GM21423 (cell line): Measurements from ENCODE around the gene MGLL.
"Not testable (repeated sequence)": the region's sequence is repeated elsewhere in the genome, so short reads cannot be mapped to it uniquely, and the experiment has no call there.

ENCODE experiments used
- ATAC-seq: cut with Tn5 transposase; IDR thresholded peaks from one replicate; pipeline ENCODE4 v1.9.1; 2021; ENCODE audit warnings: mild to moderate bottlenecking, moderate library complexity; ENCODE audit not compliant: unreplicated experiment

Gene MGLL

DNA sequence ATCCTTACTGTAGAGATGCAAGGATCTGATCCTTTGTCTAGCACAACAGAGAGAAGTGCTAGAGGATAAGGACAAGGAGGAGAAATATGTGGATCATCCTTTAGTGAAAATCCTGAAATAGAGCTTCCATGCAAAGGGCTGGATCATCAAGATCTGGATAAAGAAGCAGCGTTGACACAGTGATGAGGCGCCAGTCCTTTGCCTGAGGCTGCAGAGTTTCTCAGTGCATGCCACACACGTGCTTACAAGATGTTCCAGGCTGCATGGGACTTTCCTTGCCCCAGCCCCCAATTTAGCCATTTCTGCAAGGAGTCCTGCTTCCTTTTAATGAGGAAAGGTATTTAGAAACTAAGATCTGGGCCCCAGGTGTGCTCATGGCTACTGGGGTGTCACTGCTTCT is 156.7 kb downstream of the MGLL start:
- no peak for ATAC-seq

DNA sequence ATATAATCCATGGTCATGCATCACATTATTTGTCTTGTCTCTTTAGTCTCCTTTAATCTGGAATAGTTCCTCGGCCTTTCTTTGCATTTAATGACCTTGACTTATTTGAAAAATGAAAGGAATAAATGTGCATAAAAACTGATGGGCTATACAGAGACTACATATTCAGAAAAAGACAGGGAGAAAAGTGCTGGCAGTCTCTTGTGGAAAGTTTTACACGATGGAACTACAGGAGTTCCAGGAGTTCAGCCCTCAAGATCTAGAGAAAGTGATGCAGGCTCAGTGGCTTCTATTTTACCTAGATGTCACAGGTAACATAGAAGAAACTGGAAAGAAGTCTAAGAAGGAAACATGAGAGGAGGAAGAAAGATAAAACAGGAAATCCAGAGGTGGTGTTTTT is 157.2 kb downstream of the MGLL start:
- ATAC-seq, result no peak

DNA sequence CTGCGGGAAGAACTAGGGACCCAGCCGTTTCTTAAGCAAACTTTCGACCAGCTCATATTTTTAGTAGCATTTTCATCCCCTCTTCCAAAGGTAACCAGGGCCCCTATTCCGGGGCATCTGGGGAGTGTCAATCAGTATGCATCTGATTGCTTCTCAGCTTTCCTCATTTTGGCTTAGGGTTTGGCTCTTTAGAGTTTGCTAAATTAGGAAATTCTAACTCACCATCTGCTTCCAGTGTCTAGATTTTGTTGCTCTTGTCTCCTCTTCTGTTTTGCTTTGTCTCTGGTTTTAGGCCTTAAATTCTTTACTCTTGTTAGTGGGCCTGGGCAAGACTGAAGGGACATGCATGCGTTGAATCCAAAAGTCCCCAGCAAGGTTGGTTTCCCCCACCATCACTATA is 159.2 kb downstream of the MGLL start:
- no peak for ATAC-seq

DNA sequence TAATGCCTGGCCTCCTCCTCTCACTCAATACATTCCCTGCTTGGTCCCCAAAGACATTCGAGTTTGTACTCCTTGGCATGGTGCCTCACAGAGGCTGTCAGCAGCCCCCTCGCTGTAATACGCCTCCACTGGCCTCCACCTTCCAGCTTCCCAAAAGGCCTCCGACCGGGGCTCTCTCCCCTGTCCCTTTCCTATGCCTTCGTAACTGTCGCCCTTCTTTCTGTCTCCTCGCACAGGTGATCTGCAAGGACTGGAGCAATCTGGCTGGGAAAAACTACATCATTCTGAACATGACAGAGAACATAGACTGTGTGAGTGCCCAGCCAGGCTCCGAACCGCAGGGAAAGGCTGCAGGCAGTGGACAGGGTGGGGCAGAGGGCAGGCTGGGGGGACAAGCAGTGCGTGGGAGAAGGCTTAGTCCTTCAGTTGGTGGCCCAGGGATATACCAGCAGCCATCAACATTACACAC is 160.3 kb downstream of the MGLL start:
- no peak for ATAC-seq

DNA sequence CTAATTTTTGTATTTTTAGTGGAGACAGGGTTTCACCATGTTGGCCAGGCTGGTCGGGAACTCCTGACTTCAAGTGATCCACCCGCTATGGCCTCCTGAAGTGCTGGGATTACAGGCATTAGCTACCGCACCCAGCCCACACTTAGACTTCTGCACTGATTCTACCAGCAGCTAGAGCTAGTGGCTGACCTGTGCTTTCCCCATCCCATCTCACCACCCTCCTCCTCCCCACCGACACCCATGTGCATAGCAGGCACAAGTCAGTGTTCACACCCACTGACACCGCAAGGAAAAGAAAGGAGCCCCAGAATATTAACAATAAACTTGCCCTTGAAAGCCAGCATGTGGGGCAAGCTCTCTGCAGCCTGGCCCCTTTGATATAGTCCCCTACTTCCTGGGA is 160.7 kb downstream of the MGLL start:
- no peak for ATAC-seq

DNA sequence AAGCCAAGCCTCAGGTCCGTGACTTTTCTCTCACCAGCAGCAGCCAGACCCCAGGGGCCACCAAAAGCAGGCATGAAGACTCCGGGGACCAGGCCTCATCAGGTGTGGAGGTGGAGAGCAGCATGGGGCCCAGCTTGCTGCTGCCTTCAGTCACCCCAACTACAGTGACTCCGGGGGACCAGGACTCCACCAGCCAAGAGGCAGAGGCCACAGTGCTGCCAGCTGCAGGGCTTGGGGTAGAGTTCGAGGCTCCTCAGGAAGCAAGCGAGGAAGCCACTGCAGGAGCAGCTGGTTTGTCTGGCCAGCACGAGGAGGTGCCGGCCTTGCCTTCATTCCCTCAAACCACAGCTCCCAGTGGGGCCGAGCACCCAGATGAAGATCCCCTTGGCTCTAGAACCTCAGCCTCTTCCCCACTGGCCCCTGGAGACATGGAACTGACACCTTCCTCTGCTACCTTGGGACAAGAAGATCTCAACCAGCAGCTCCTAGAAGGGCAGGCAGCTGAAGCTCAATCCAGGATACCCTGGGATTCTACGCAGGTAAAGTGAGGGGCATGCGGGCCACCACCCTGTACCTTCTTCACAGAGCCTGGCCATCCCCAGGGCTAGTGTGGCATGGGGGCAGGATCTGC is 161.6 kb downstream of the MGLL start:
- ATAC-seq, result no peak

DNA sequence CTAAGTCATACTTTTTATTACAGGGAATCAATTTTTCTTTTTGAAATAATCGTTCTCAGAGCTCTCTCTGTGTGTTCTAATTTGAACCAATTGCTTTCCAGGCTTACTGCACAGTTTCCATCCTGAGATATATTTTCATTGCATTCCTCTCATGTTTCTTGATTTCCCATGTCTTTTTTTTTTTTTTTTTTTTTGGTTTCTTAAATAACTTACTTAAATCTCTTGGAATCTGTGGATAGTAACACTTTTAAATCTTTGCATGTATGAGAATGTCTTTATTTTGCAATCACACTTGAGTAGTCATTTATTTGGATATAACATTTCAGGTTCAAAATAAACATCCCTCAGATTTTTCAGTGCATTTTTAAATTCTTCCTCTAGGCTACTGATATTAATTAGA is 164.1 kb downstream of the MGLL start:
- ATAC-seq, result no peak

DNA sequence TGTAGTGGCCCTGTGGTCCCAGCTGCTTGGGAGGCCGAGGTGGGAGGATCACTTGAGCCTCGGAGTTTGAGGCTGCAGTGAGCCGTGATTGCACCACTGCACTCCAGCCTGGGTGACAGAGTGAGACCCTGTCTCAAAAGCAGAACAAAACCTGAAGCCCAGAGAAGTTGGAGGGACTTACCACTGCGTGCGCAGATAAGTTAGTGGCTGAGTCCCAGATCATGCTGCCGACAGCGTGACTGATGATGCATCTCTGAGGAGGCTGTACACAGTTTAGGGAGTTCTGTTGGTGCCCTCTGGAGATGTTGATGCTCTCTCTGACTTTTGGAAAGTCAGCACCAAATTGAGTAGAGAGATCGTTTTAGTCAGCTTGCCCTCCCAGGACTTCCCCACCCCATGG is 165.4 kb downstream of the MGLL start:
- no peak for ATAC-seq

DNA sequence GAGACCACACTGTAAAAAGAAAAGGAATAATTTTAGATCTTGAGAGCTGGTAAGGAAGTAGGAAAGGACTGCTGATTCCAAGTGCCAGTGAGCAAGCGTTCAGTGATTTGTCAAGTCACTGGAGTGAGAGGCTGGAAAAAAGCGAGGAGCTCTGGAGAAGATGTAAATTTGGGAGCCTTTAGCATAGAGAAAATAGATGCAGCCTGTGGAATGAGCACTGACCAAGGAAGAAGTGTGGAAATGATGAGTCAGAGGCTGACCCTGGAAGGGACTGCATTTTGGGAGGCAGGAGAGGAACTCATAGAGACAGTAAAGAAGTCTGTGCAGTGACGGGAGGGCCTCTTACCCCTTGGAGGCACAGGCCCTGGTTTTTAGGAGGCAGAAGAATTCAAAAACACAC is 166.7 kb downstream of the MGLL start:
- ATAC-seq, result no peak

DNA sequence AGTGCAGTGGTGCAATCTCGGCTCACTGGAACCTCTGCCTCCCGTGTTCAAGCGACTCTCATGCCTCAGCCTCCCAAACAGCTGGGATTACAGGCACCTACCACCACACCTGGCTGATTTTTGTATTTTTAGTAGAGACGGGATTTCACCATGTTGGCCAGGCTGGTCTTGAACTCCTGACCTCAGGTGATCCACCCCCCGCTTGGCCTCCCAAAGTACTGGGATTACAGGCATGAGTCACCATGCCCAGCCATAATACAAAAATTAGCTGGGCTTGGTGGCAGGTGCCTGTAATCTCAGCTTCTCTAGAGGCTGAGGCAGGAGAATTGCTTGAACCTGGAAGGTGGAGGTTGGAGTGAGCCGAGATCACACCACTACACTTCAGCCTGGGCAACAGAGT is 167.3 kb downstream of the MGLL start:
- ATAC-seq, result not testable (repeated sequence)

DNA sequence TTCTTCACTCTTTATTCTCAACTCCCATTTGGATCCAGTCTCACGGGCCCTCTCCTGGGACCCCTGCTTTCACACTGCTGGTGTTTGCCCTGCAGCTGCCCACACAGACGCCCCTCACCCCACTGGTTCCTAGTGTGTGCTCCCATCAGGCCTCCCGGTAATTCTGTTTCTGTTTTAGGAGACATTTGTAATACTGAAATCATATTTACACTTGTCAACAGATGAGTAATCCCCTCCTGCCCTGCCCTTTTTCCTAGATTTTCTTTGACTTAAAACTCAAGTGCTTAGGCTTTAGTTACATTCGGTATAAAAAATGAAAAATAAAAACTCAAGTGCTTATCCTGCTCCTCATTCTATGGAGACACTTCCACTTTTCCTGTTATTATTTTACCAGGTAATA is 167.9 kb downstream of the MGLL start:
- ATAC-seq, result no peak

DNA sequence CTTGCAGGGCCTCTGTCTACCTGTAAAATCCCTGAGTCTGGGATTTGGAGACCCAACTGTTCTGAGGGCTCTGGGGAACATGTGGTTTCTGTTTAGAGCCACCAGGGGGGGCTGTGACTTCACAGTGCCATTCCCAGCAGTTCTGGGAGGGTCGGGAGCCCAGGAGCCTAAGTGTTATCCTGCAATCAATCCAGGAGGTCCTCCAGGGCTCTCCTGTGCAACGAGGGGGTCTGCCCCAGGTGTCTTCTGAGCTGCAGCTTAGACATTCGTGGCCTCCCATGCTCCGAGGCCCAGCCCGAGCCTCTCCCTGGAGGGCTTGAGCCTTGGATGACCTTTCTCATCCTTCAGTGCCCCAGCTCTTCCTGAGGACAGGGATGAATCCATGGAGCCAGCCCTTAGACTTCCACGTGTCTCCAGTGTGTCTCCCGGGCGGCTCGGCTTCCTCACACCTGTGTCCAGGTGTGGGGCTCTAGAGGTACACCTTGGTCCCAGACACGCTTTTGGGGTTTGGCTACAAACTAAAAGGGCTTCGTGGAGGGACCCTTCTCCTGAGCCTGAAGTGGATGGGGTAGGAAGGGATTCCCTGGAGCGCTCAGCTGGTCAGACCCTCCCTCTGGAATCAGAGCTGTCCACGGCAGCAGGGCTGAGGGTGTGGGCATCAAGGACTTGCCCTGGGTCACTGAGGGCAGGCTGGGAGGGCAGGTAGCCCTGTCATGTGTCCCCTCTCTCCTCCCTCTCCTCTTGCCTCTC is 169.9 kb downstream of the MGLL start:
- no peak for ATAC-seq

DNA sequence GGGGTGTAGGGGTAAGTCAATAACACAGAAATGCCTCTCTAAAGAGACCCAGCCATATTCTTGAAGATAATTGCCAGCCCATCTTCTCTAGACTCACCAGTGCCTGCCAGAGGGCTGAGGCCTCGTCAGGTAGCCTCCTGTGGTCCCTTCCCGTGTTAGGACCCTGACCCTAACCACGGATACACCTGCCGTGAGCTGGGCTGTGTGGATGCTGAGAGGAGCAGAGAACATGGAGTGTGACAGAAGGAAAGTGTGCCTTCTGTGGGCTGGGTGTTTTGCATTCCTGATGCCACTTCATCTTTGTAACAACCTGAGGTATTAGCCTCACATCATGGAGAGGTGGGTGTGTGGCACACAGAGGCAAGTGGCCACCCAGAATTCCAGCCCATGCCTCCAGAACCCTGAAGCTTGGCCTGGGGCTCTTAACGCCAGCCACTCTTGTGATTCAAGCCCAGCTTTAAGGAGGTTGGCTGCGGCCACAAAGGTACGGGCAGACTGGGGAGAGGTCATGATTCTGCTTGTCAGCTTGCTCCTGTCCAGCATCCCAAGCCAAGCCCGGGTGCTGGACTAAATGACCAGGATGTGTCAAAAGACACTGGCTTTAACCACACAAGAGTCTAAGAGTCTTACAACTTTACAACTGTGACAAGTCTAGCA is 170.7 kb downstream of the MGLL start:
- no peak for ATAC-seq

DNA sequence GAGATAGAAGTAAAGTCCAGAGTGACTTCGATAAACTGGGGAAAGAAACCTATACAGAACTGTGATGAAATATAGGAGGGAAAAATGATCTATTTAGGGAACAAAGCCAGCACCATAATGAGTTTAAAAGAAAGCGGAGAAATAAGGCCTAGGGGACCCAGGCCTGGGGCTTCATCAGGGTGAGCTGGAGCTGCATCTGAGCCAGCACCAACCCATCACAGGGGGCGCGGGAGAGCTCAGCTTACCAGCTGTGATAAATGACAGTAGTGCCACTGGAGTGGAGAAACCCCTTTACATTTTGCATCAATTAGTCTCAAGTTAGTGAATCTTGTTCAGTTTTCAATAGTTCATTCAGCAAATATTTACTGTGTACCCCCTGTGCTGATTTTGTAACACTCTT is 172.1 kb downstream of the MGLL start:
- no peak for ATAC-seq

DNA sequence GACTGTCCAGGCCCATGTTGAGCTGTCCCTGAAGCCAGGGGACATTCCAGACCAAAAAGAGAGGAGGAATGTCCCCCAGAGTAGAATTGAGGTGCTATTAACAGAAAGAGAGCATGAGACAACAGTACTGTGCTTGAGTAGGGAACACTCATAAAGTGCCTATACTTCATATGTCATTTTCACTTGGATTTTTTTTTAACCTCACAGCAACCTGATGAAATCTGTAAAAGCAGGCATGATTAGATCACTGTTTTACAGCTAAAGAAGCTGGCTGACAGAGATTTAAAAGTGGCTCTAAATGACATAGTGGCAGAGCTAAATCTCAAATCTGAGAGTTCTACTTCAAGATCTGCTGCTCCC is 174.5 kb downstream of the MGLL start:
- no peak for ATAC-seq

DNA sequence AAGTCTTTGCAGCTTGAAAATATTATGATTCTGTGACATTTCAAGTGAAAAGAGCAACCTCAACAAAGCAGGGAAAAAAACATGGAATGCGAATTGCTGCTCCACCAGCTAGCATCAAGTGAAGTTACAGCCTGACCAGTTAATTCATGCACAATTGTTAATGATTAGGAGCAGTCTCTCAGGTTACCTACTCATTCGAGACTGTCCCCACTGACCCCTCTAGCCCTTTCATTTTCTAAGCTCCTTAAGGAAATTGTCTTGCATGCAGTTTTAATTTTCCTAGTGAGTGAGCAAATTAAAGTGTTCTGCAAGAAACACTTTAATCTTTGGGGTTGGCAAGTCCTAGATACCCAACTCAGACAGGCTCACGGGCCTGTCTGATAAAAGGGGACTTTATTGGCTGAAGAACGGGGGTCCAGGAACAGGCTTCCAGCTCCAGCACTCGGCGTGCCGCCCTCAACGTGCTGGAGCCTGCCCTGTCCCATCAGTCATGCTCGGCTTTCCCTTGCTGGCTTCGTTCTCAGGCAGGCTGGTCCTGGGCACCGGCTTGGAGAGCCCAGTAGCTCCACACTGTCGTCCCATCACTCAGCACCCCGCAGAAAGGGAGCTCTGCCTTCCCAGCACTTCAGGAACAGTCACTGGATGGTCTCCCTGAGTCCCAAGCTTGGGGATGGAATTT is 175.0 kb downstream of the MGLL start:
- ATAC-seq, result no peak

DNA sequence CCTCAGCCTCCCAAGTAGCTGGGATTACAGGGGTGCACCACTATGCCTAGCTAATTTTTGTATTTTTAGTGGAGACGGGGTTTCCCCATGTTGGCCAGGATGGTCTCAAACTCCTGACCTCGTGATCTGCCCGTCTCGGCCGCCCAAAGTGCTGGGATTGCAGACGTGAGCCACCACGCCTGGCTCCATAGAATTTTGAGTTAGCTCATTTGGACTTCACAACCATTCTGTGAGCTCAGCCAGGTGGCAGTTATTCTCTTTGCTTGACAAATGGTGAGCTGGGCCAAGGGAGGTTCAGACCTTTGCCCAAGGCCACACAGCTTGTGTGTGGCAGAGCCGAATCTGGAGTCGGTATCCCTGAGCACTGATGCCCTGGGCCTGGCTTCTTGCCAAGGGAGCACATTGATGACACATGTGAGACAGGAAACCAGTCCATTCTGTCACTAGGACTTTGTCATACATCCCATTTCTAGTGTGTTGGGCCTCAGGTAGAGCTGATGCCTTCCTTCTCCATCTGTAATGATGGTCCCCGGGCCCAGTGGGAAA is 175.7 kb downstream of the MGLL start:
- ATAC-seq, result no peak

DNA sequence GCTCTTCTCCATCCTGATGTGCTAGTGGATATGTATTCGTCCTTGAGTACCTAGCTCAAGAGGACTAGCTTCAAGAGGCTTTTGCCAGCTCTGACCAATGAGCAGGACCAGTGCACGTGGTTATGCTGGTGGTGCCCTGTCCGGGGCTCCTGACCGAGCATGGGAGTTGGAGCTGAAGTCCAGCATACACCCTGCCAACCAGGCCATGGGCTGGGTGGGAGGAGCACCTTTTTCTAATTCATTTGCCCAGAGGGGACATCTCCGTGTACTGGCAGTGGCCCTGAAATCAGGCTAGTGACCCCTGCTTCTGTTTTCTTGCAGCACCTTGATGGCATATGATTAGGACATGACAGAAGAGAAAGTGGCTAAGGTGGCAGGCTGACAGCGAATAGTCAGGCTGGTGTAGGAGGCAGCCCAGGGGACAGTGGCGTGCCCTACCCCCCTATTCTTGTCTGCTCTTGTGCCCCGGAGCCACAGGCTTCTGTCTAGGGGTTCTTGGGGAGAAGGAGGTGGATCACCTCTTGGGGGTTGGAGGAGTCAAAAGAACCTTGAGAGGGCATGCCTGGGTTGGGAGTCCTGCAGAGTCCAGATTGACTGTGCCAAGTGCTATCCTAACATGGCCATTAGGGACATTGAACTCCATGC is 176.8 kb downstream of the MGLL start:
- no peak for ATAC-seq

DNA sequence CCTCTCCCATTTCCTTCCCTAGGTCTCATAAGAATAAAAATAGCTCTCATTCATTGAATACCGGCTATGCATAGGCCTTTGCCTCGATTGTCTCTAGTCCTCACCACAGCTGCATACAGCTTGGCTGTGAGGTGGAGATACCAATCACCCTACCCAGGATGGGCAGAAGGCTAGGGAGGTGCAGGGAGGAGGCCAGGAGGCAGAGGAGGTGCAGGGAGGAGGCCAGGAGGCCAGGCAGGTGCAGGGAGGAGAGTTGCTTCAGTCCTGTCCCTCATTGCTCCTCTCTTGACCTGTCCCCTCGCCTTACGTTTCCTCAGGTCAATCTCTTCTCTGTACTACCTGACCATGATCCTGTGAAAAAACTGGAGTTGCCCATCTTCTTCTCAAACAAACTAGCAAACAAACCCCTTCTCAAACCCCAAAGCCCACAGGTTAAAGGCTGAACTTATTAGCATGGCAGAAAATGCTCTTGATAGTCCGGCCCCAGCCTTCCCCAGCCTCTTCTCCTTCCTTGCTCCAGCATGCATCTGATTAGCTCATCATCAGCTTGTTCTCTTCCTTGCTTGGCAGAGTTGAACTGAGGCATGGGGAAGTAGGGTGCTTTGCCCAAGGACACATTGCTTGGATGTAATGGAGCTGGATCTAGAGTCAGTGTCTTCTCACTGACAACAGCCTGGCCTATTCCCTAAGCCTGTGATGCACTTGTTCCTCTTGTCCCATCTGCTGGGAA is 177.5 kb downstream of the MGLL start:
- no peak for ATAC-seq

DNA sequence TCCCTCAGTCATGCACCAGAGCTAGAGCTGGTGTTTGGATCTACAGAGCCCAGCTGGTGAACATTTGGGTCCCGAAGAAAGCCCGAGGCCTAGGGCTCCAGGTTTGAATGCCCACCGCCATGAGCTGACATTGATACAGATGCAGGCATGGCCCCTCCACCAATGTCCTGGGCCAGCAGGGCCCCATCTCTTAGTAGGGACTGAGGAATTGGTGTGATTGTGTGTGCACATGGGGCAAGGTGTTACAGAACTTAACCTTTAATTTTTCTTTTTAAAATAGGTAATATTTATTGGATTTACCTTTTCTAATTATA is 182.3 kb downstream of the MGLL start:
- ATAC-seq, result no peak
